Activated B cell treated with CpG ODN at 0.5 μM for 24 hours (primary cell): ENCODE results near the gene SHISA7. TPM values are rescaled to one million over a fixed set of nuclear protein-coding genes. Genes with fewer than 3 reads are reported as not detected.
"Not testable (repeated sequence)": the region's sequence is repeated elsewhere in the genome, so short reads cannot be mapped to it uniquely, and the experiment has no call there.

Source experiments
- ATAC-seq: fragments of 200-7000 bp; cut with Tn5 transposase; one replicate; pipeline ENCODE4 v1.10.0; 2021; ENCODE audit warnings: low read depth, mild to moderate bottlenecking, moderate library complexity
- CTCF ChIA-PET: fragments of 350-600 bp; sonication (Branson Sonifier 250); formaldehyde crosslinking; loops from one replicate; lab custom pipeline; 2021; ENCODE audit warnings: antibody characterized with exemption; lab: Charles Lee
- POLR2A ChIA-PET: fragments of 350-600 bp; sonication (Branson Sonifier 250); formaldehyde crosslinking; loops from one replicate; lab custom pipeline; 2021; ENCODE audit warnings: antibody characterized with exemption; lab: Charles Lee
- DNase-seq: peaks from one replicate; pipeline ENCODE4 v3.0.0; 2022
- H3K27ac Mint-ChIP-seq: one replicate; pipeline ENCODE4 v1.8.0; 2020; ENCODE audit warnings: mixed read lengths
- H3K27me3 Mint-ChIP-seq: one replicate; pipeline ENCODE4 v1.8.0; 2021; ENCODE audit warnings: mixed read lengths
- H3K36me3 Mint-ChIP-seq: one replicate; pipeline ENCODE4 v1.8.0; 2021; ENCODE audit warnings: low read depth, mixed read lengths
- H3K4me1 Mint-ChIP-seq: one replicate; pipeline ENCODE4 v1.8.0; 2021; ENCODE audit warnings: mixed read lengths
- H3K4me3 Mint-ChIP-seq: one replicate; pipeline ENCODE4 v1.8.0; 2020; ENCODE audit warnings: mild to moderate bottlenecking, mixed read lengths
- H3K9me3 Mint-ChIP-seq: one replicate; pipeline ENCODE4 v1.8.0; 2020; ENCODE audit warnings: mixed read lengths
- CTCF ChIP-seq: fragments of 200-600 bp; IDR thresholded peaks from one replicate; pipeline ENCODE4 v1.8.0; 2022; ENCODE audit warnings: antibody characterized with exemption, mild to moderate bottlenecking
- intact Hi-C: fragments of 100-400 bp; cut with micrococcal nuclease; formaldehyde crosslinking; loops from one replicate; pipeline ENCODE4 v1.15.1; 2024
- total RNA-seq: library from RNA; stranded (reverse); gene quantifications from 2 replicates; pipeline ENCODE4 v1.2.3, GENCODE V29; 2022

Gene SHISA7
- total RNA-seq, 1 donor from 2014 or later: not detected

- CTCF ChIA-PET: no interaction called here
These were observed 6.4 kb upstream of the SHISA7 start for GRCh38 chr19:55449469-55449868.

GRCh38 chr19:55448175-55448490 is 5.0 kb upstream of the SHISA7 start:
- H3K27ac Mint-ChIP-seq, ATAC-seq, CTCF ChIA-PET, DNase-seq, H3K4me3 Mint-ChIP-seq, H3K36me3 Mint-ChIP-seq, intact Hi-C loops, H3K9me3 Mint-ChIP-seq: not testable (repeated sequence)
- Mint-ChIP-seq H3K27me3 (peaks cover 27% of the 10 kb centered on the region), H3K4me1 (peaks cover 11% of the 10 kb centered on the region)
- POLR2A ChIA-PET: interaction anchor here (0.5 kb wide), 1 partner anchor 27 kb away, joined by 3 read pairs; no protein-coding TSS in a partner anchor

More at GRCh38 chr19:55449469-55449868, 6.4 kb upstream of the SHISA7 start:
- Mint-ChIP-seq H3K27ac (no peak overlapping the region), H3K27me3 (peaks cover 20% of the 10 kb centered on the region), H3K9me3 (no peaks in the 10 kb centered on the region), H3K36me3 (peaks cover 2% of the 10 kb centered on the region), H3K4me3 (no peak overlapping the region), H3K4me1 (peaks cover 19% of the 10 kb centered on the region)
- no peak for TF ChIP-seq CTCF
- DNase-seq (no peak), ATAC-seq (no peak)
- POLR2A ChIA-PET: no interaction called here
- intact Hi-C loops: no loop called here

- peaks cover 12% of the 10 kb centered on the region for H3K4me1 Mint-ChIP-seq
- intact Hi-C loops: no loop called here
- H3K27ac Mint-ChIP-seq: no peak overlapping the region
- no peak overlapping the region for H3K4me3 Mint-ChIP-seq
- H3K9me3 Mint-ChIP-seq: no peaks in the 10 kb centered on the region
- no peak for DNase-seq
- no peak for ATAC-seq
- ChIA-PET CTCF (no interaction called here), POLR2A (interaction anchor here (0.5 kb wide), 1 partner anchor 26 kb away, joined by 3 read pairs; no protein-coding TSS in a partner anchor)
- H3K36me3 Mint-ChIP-seq: no peaks in the 10 kb centered on the region
- no peak for TF ChIP-seq CTCF
- H3K27me3 Mint-ChIP-seq: peaks cover 29% of the 10 kb centered on the region
These were observed 4.5 kb upstream of the SHISA7 start for GRCh38 chr19:55447421-55448174.

GRCh38 chr19:55446060-55446459 is 3.0 kb upstream of the SHISA7 start:
- no peaks in the 10 kb centered on the region for H3K9me3 Mint-ChIP-seq
- POLR2A ChIA-PET: interaction anchor here (0.7 kb wide), 1 partner anchor 309 kb away, joined by 5 read pairs; no protein-coding TSS in a partner anchor

GRCh38 chr19:55444646-55445045 is 1.5 kb upstream of the SHISA7 start:
- Mint-ChIP-seq H3K27ac (no peak overlapping the region), H3K27me3 (peaks cover 43% of the 10 kb centered on the region), H3K36me3 (no peaks in the 10 kb centered on the region), H3K9me3 (no peaks in the 10 kb centered on the region), H3K4me3 (no peak overlapping the region), H3K4me1 (peaks cover 17% of the 10 kb centered on the region)
- intact Hi-C loops: no loop called here
- DNase-seq (no peak), ATAC-seq (no peak)
- ChIA-PET CTCF (no interaction called here), POLR2A (interaction anchor here (0.7 to 1.2 kb wide), 2 partner anchors 9 to 15 kb away, joined by 3 to 7 read pairs; no protein-coding TSS in a partner anchor)
- no peak for TF ChIP-seq CTCF

More at GRCh38 chr19:55446060-55446459, 3.0 kb upstream of the SHISA7 start:
- DNase-seq (no peak), ATAC-seq (no peak)
- no peak for TF ChIP-seq CTCF
- intact Hi-C loops: no loop called here
- CTCF ChIA-PET: no interaction called here
- peaks cover 14% of the 10 kb centered on the region for H3K4me1 Mint-ChIP-seq
- peaks cover 36% of the 10 kb centered on the region for H3K27me3 Mint-ChIP-seq
- no peaks in the 10 kb centered on the region for H3K36me3 Mint-ChIP-seq
- no peak overlapping the region for H3K27ac Mint-ChIP-seq
- no peak overlapping the region for H3K4me3 Mint-ChIP-seq
